Mucosa of rectum (tissue), 2 donors: ENCODE results near the gene SLC7A4.

Experiments
- H3K27ac ChIP-seq, 2 donors: one replicate each; pipeline ENCODE4 v1.7.0; 2013; ENCODE audit warnings: inconsistent platforms in 2 of 2, low read depth in 2 of 2, low read length in 2 of 2
- H3K27me3 ChIP-seq, 2 donors: one replicate each; pipeline ENCODE4 v1.7.0; 2013; ENCODE audit warnings: low read length in 2 of 2; ENCODE audit not compliant: control insufficient read depth in 2 of 2, insufficient read depth in 2 of 2
- H3K36me3 ChIP-seq, 2 donors: one replicate each; pipeline ENCODE4 v1.7.0; 2013; ENCODE audit warnings: low read length in 2 of 2; ENCODE audit not compliant: control insufficient read depth in 2 of 2, insufficient read depth in 2 of 2
- H3K4me1 ChIP-seq, 2 donors: one replicate each; pipeline ENCODE4 v1.7.0; 2013; ENCODE audit warnings: low read length in 2 of 2, mild to moderate bottlenecking in 1 of 2; ENCODE audit not compliant: control insufficient read depth in 2 of 2, insufficient read depth in 2 of 2
- H3K4me3 ChIP-seq, 2 donors: one replicate each; pipeline ENCODE4 v1.7.0; 2013; ENCODE audit warnings: low read length in 2 of 2
- H3K9ac ChIP-seq, 2 donors: one replicate each; pipeline ENCODE4 v1.7.0; 2013; ENCODE audit warnings: low read length in 2 of 2, low read depth in 1 of 2, mild to moderate bottlenecking in 1 of 2
- H3K9me3 ChIP-seq, 2 donors: one replicate each; pipeline ENCODE4 v1.7.0; 2013; ENCODE audit warnings: low read length in 2 of 2; ENCODE audit not compliant: control insufficient read depth in 2 of 2
- donor health status: healthy.
- donor health status: Normal muscosa, but diverticular disease.

SLC7A4 gene

GRCh38 chr22:21016644-21017420 is 15.5 kb downstream of the SLC7A4 start:
- Histone ChIP-seq H3K4me3 (no peak overlapping the region), H3K27ac (no peak overlapping the region), H3K36me3 (no peaks in the 10 kb centered on the region), H3K9me3 (no peaks in the 10 kb centered on the region), H3K9ac (no peak overlapping the region), H3K4me1 (peaks cover 18 to 19% of the 10 kb centered on the region in 2 donors), H3K27me3 (no peaks in the 10 kb centered on the region)

- Histone ChIP-seq H3K4me1 (peaks cover 18 to 19% of the 10 kb centered on the region in 2 donors), H3K9me3 (no peaks in the 10 kb centered on the region), H3K9ac (no peak overlapping the region), H3K36me3 (no peaks in the 10 kb centered on the region), H3K4me3 (no peak overlapping the region), H3K27ac (peak overlapping the region in 1 of 2 donors; percentile 56), H3K27me3 (no peaks in the 10 kb centered on the region)
Observed at GRCh38 chr22:21015466-21016006, 16.8 kb downstream of the SLC7A4 start.

- H3K27me3 ChIP-seq: no peaks in the 10 kb centered on the region
- H3K4me3 ChIP-seq: peak within 1 kb of the TSS; percentile 65 to 70
- peak within 1 kb of the TSS; percentile 8 to 57 for H3K9ac ChIP-seq
- H3K9me3 ChIP-seq: no peaks in the 10 kb centered on the region
- peaks cover 18 to 19% of the 10 kb centered on the region in 2 donors for H3K4me1 ChIP-seq
- no peaks in the 10 kb centered on the region for H3K36me3 ChIP-seq
- peak within 1 kb of the TSS; percentile 36 to 56 for H3K27ac ChIP-seq
Observed at GRCh38 chr22:21014726-21015465, 17.5 kb downstream of the SLC7A4 start, which contains the start of gene P2RX6. TSS of gene P2RX6 (plus strand) at chr22:21015165. CDS start at chr22:21015175, 10 bp downstream.

- Histone ChIP-seq H3K9ac (peak overlapping the region; percentile 8 to 57), H3K4me1 (peaks cover 18 to 19% of the 10 kb centered on the region in 2 donors), H3K4me3 (peak overlapping the region; percentile 65 to 70), H3K27me3 (no peaks in the 10 kb centered on the region), H3K9me3 (no peaks in the 10 kb centered on the region), H3K27ac (peak overlapping the region; percentile 36 to 56), H3K36me3 (no peaks in the 10 kb centered on the region)
Observed at GRCh38 chr22:21014202-21014725, 18.1 kb downstream of the SLC7A4 start.

- H3K27me3 ChIP-seq: no peaks in the 10 kb centered on the region
- H3K4me1 ChIP-seq: peaks cover 18 to 19% of the 10 kb centered on the region in 2 donors
- no peaks in the 10 kb centered on the region for H3K36me3 ChIP-seq
- H3K9ac ChIP-seq: peak overlapping the region in 1 of 2 donors; percentile 57
- H3K27ac ChIP-seq: peak overlapping the region; percentile 36 to 52
- no peaks in the 10 kb centered on the region for H3K9me3 ChIP-seq
- H3K4me3 ChIP-seq: peak overlapping the region; percentile 65 to 70
Observed at GRCh38 chr22:21013657-21014201, 18.6 kb downstream of the SLC7A4 start.

- H3K27ac ChIP-seq: no peak overlapping the region
- H3K4me1 ChIP-seq: peaks cover 18 to 19% of the 10 kb centered on the region in 2 donors
- H3K4me3 ChIP-seq: no peak overlapping the region
- no peaks in the 10 kb centered on the region for H3K36me3 ChIP-seq
- no peaks in the 10 kb centered on the region for H3K27me3 ChIP-seq
- H3K9ac ChIP-seq: no peak overlapping the region
- no peaks in the 10 kb centered on the region for H3K9me3 ChIP-seq
Observed at GRCh38 chr22:21012446-21013407, 19.6 kb downstream of the SLC7A4 start.

GRCh38 chr22:21010426-21011113 is 21.8 kb downstream of the SLC7A4 start:
- H3K36me3 ChIP-seq: no peaks in the 10 kb centered on the region
- no peaks in the 10 kb centered on the region for H3K9me3 ChIP-seq
- H3K27me3 ChIP-seq: no peaks in the 10 kb centered on the region
- no peak overlapping the region for H3K27ac ChIP-seq
- H3K4me1 ChIP-seq: peaks cover 14 to 16% of the 10 kb centered on the region in 2 donors
- no peak overlapping the region for H3K4me3 ChIP-seq
- H3K9ac ChIP-seq: no peak overlapping the region

- Histone ChIP-seq H3K9me3 (no peaks in the 10 kb centered on the region), H3K4me1 (peaks cover 10% of the 10 kb centered on the region in 2 donors), H3K36me3 (no peaks in the 10 kb centered on the region), H3K27ac (no peak overlapping the region), H3K4me3 (no peak overlapping the region), H3K9ac (no peak overlapping the region), H3K27me3 (no peaks in the 10 kb centered on the region)
Observed at GRCh38 chr22:21009638-21010425, 22.5 kb downstream of the SLC7A4 start.
